VCaP (cell line): ENCODE results near the gene GRIN2A.

Experiments used
- H3K27ac ChIP-seq: fragments of 450-650 bp; 2 replicates; pipeline ENCODE4 v1.5.1; 2017
- CTCF ChIP-seq: fragments of 450-650 bp; conservative IDR thresholded peaks from 2 replicates; pipeline ENCODE4 v1.5.1; 2017; ENCODE audit warnings: mild to moderate bottlenecking, moderate library complexity

The GRIN2A gene

GRCh38 chr16:9934723-9935508 lies 247.3 kb downstream of the GRIN2A start:
- no peak for TF ChIP-seq CTCF
- H3K27ac ChIP-seq: no peak overlapping the region

GRCh38 chr16:9932919-9933653 lies 249.1 kb downstream of the GRIN2A start:
- no peak for TF ChIP-seq CTCF

GRCh38 chr16:9932000-9932399 lies 250.2 kb downstream of the GRIN2A start:
- TF ChIP-seq CTCF: no peak
- H3K27ac ChIP-seq: no peak overlapping the region

More at GRCh38 chr16:9932919-9933653, 249.1 kb downstream of the GRIN2A start:
- H3K27ac ChIP-seq: no peak overlapping the region

- no peak for TF ChIP-seq CTCF
- no peak overlapping the region for H3K27ac ChIP-seq
Measured at GRCh38 chr16:9929836-9930235, 252.4 kb downstream of the GRIN2A start.

- H3K27ac ChIP-seq: no peak overlapping the region
- no peak for TF ChIP-seq CTCF
Measured at GRCh38 chr16:9929313-9929712, 252.9 kb downstream of the GRIN2A start.

GRCh38 chr16:9922441-9922840 lies 259.8 kb downstream of the GRIN2A start:
- no peak overlapping the region for H3K27ac ChIP-seq
- TF ChIP-seq CTCF: no peak

GRCh38 chr16:9921997-9922396 lies 260.2 kb downstream of the GRIN2A start:
- H3K27ac ChIP-seq: no peak overlapping the region
- no peak for TF ChIP-seq CTCF
